GM12875 (cell line): Measurements from ENCODE around the gene GALNT7.

ENCODE experiments used
- H3K4me3 ChIP-seq: one replicate; pipeline ENCODE4 v1.5.1; 2011; ENCODE audit warnings: low read depth, low read length, control low read depth
- TF ChIP-seq, protein P1 (sequence below): IDR thresholded peaks from 2 replicates; pipeline ENCODE4 v1.5.1; 2011; ENCODE audit warnings: low read depth, mild to moderate bottlenecking, control low read depth, inconsistent platforms, low read length, moderate library complexity, borderline replicate concordance; ENCODE audit not compliant: insufficient read depth

Gene GALNT7

DNA sequence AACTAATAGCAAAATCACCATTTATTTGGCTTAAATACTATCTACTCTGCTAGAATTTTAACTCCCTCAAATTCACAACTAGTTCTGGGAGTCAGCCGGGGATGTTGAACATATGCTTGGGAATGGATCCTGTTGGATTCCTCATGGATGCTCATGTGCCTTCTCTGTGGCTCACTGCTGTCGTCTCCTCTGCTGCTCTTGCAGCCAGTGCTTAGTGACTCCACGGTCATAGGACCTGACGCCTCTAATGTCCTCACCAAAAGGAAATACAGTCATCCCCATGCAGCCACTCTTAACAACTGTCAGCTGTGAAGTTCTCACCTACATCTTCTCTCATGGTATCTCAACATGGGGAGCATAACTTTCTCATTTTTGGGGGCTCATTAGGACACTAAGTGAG, 106.1 kb downstream of the GALNT7 start:
- TF ChIP-seq, protein P1, sequence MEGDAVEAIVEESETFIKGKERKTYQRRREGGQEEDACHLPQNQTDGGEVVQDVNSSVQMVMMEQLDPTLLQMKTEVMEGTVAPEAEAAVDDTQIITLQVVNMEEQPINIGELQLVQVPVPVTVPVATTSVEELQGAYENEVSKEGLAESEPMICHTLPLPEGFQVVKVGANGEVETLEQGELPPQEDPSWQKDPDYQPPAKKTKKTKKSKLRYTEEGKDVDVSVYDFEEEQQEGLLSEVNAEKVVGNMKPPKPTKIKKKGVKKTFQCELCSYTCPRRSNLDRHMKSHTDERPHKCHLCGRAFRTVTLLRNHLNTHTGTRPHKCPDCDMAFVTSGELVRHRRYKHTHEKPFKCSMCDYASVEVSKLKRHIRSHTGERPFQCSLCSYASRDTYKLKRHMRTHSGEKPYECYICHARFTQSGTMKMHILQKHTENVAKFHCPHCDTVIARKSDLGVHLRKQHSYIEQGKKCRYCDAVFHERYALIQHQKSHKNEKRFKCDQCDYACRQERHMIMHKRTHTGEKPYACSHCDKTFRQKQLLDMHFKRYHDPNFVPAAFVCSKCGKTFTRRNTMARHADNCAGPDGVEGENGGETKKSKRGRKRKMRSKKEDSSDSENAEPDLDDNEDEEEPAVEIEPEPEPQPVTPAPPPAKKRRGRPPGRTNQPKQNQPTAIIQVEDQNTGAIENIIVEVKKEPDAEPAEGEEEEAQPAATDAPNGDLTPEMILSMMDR, result no peak
- H3K4me3 ChIP-seq, result no peak overlapping the region

DNA sequence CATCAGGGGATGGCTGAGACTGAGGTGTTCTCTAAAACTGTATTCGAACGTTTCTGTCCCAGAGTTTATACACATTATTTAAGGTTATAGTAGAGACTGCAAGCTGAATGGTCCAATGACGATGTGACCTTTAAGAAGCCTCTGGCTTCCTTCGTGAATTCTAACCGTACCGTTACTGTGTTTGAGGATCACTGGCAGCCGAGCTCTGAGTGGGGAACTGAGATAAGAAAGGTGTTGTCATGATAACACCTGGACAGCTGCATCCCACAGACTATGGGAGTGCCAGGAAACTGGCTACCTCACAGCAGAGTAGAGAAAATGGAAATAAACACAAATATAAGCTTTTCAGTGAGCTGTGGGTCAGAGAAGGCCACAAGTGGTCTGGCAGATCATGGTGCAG, 106.5 kb downstream of the GALNT7 start:
- TF ChIP-seq, protein P1, result no peak
- no peak overlapping the region for H3K4me3 ChIP-seq

DNA sequence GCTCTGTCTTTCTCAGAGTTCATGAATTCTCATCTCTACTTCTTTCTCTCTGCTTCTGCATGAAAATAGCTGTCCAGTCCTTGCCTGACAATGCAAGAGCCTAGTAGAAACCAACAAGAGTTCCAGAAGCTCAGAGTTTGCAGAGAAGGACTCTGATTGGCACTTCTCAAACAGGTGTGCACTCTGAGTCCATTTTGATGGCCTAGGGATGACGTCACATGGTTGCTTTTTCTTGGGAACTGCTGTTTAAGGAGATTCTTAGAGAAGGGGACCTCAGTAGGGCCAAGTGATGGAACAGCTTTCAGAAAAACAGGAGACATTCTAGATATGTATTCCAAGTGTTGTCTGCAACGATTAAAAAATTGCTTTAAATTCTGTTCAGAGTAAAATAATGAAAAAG, 108.7 kb downstream of the GALNT7 start:
- no peak overlapping the region for H3K4me3 ChIP-seq
- TF ChIP-seq, protein P1, result no peak

DNA sequence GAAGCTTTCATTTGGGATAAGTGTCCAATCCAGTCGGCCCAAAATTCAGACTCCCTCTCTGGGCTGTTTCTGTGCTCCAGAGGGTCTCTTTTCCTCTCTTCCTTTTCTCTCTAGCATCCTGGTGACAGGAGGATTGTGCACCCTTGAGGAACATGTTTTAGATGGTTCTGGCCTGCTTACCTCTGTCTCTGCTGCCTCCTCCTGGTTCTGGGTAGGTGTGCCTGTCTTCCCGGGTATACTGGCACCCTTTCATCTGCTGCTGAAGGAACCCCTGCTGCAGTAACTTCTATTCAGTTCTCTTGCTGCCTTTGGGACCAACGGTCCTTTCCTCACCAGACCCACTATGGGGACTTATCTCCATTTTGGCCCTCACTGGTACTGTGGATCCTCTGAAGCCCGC, 112.4 kb downstream of the GALNT7 start:
- no peak overlapping the region for H3K4me3 ChIP-seq

DNA sequence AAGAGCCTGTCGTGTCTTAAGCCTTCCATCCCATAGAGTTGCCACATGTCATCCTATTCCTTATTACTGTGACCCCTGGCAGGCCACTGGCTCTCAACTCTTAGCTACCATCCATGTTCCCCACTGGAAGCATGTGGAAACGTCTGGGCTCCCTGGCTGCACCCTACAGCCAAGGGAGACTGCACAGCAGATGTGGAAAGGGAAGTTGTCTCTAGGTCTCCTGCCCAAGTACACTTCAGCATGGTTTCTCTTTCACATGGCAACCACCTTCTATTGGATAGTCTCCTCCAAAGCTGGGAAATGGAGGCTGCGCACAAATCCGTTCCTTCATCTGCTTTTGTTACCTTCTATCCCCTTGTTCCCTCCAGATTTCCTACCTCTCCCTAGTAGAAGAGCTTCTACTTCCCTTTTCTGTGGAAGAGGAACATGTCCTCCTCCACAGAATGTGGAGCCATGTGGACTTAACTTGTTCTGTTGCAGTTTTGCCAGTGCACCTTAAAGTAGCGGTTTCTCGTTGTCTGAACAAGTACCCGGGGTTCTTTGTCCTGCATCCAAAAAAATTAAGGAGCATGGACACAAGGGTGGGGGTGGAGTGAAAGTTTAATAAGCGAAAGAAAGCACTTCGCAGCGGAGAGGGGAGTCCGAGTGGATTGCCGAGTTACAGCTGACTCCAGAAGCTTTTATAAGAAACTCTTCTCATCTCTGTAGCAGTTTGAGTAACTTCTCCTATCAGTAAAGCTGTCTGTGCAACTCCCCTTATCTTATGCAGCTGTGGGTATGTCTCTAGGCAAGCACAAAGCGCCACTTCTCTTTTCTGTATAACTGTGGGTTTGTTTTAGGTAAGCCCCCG, 113.0 kb downstream of the GALNT7 start:
- TF ChIP-seq, protein P1, result no peak
- no peak overlapping the region for H3K4me3 ChIP-seq

More for the DNA sequence above, 112.4 kb downstream of the GALNT7 start:
- TF ChIP-seq, protein P1, result no peak

DNA sequence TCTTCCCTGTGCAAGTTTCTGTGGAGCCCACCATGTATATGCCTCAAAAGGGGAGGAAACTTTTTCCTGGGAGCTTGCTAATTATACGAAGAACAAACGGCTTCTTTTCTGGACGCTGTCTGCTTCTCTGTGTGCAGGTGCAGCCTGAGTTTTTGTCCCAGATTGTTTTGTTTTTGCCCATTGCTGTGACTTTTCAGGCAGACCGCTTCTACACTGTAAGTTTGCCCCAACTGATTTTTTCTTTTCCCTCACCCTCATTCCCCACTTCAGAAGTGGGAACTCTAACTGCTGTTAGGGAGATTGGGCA, 113.6 kb downstream of the GALNT7 start:
- H3K4me3 ChIP-seq, result no peak overlapping the region
- TF ChIP-seq, protein P1, result no peak

DNA sequence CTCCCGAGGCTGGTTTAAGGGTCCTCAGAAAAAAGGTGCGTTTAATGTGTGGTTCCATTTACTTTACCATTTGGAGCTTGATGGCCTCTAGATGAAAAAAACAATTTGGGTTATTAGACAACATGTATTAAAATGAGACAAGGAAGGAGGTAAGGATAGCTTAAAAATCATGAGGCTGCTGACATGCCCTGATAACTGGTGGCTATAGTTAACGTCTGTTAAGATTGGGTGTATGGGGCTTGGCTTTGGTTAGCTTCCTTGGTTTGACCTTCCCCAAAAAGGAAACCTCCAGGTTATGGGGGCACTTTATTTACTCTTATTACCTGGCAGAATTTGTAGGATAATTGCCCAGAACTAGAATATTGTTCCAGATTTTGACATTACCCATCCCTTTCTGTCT, 114.0 kb downstream of the GALNT7 start:
- no peak overlapping the region for H3K4me3 ChIP-seq

More for the DNA sequence above, 114.0 kb downstream of the GALNT7 start:
- TF ChIP-seq, protein P1, result no peak
